ENCODE measurements around the gene C1orf115. TPM values are rescaled to one million over a fixed set of nuclear protein-coding genes. Genes with fewer than 3 reads are reported as not detected.
A peak's percentile ranks its signal among the peaks of the same experiment; 100 is the strongest.

The C1orf115 gene
- total RNA-seq, 1 donor from 2014 or later, result 1.7 TPM

GRCh38 chr1:220687809-220688208 is 2.4 kb upstream of the C1orf115 start:
- no peaks in the 10 kb centered on the region for H3K9me3 Mint-ChIP-seq
- no peak for TF ChIP-seq CTCF (IDR thresholded peaks at IDR 0.05; ENCODE audit: unreplicated experiment)
- H3K4me1 Mint-ChIP-seq, result peaks cover 4% of the 10 kb centered on the region
- DNase-seq (ENCODE audit: low spot score in 2 of 2, unreplicated experiment in 2 of 2), result no peak
- no peaks in the 10 kb centered on the region for H3K36me3 Mint-ChIP-seq
- H3K27me3 Mint-ChIP-seq (ENCODE audit: low read depth), result peaks cover 31% of the 10 kb centered on the region
- H3K27ac Mint-ChIP-seq, result no peak overlapping the region
- H3K4me3 Mint-ChIP-seq, result no peak overlapping the region

DNA sequence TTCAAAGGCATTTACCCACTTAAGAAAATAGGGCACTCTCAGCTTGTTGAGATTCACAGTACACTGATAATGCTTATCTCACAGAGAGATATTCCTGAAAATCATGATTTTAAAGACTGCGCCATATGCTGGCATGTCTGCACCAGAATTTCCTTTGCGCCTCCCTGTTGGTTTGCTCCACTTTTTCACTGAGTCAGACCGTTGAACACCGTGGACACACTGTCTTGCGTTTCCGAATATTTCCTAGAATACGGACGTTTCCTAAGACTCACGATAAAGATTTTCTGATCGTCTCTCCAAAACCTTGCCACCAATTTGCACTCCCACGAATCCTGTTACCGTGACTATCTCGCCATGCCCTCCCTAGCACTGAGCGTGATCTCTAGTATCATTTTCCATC is 497 bp upstream of the C1orf115 start:
- Mint-ChIP-seq H3K27me3 (ENCODE audit: low read depth) (peaks cover 40% of the 10 kb centered on the region), H3K9me3 (no peaks in the 10 kb centered on the region), H3K36me3 (no peaks in the 10 kb centered on the region), H3K4me3 (peak overlapping the region; percentile 81), H3K4me1 (peaks cover 4% of the 10 kb centered on the region), H3K27ac (no peak overlapping the region)
- DNase-seq (ENCODE audit: low spot score in 2 of 2, unreplicated experiment in 2 of 2), result no peak
- no peak for TF ChIP-seq CTCF (IDR thresholded peaks at IDR 0.05; ENCODE audit: unreplicated experiment)

- Mint-ChIP-seq H3K4me3 (peak overlapping the region; percentile 81), H3K4me1 (peaks cover 4% of the 10 kb centered on the region), H3K27ac (no peak overlapping the region), H3K36me3 (no peaks in the 10 kb centered on the region), H3K27me3 (ENCODE audit: low read depth) (peaks cover 40% of the 10 kb centered on the region), H3K9me3 (no peaks in the 10 kb centered on the region)
- DNase-seq (ENCODE audit: low spot score in 2 of 2, unreplicated experiment in 2 of 2), result no peak
- no peak for TF ChIP-seq CTCF (IDR thresholded peaks at IDR 0.05; ENCODE audit: unreplicated experiment)
These were observed 1.0 kb downstream of the C1orf115 start for GRCh38 chr1:220691053-220691684.

- Mint-ChIP-seq H3K4me1 (peaks cover 4% of the 10 kb centered on the region), H3K36me3 (no peaks in the 10 kb centered on the region), H3K9me3 (no peaks in the 10 kb centered on the region), H3K4me3 (no peak overlapping the region), H3K27me3 (ENCODE audit: low read depth) (peaks cover 40% of the 10 kb centered on the region), H3K27ac (no peak overlapping the region)
- TF ChIP-seq CTCF (IDR thresholded peaks at IDR 0.05; ENCODE audit: unreplicated experiment), result no peak
- no peak for DNase-seq (ENCODE audit: low spot score in 2 of 2, unreplicated experiment in 2 of 2)
These were observed 2.5 kb downstream of the C1orf115 start for GRCh38 chr1:220692436-220693228.

DNA sequence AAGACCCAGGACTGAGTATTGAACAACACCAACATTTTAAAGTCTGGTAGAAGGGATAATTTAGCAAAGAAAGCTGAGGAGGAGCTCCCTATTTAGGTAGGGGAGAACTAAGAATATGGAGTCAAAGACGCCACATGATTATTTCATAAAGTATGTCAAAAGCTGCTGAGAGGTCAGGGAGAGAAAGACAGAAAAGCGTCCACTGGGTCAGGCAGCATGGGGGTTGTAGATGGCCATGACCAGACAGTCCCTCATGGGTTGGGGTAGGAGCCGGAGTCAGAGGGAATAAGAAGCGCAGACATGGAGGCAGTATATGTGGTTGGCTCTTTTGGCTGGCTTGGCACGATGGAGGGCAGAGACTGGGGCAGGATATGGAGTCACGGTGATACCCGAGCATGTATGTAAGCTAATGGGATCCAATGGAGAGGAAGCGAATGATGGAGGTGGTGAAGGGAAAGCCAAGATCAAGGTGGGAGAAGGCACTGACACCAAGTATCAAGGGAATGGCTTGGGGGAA is 4.8 kb downstream of the C1orf115 start:
- peaks cover 1% of the 10 kb centered on the region for H3K4me1 Mint-ChIP-seq
- no peak for DNase-seq (ENCODE audit: low spot score in 2 of 2, unreplicated experiment in 2 of 2)
- H3K9me3 Mint-ChIP-seq, result no peaks in the 10 kb centered on the region

More for the DNA sequence above, 4.8 kb downstream of the C1orf115 start:
- H3K4me3 Mint-ChIP-seq, result no peak overlapping the region
- H3K36me3 Mint-ChIP-seq, result no peaks in the 10 kb centered on the region
- no peak overlapping the region for H3K27ac Mint-ChIP-seq
- TF ChIP-seq CTCF (IDR thresholded peaks at IDR 0.05; ENCODE audit: unreplicated experiment), result no peak
- peaks cover 35% of the 10 kb centered on the region for H3K27me3 Mint-ChIP-seq (ENCODE audit: low read depth)
